GM23338 (cell line): ENCODE data around the gene KIAA1191. TPM values are rescaled to one million over a fixed set of nuclear protein-coding genes. Genes with fewer than 3 reads are reported as not detected.

Source experiments
- ATAC-seq: fragments of 200-7000 bp; cut with Tn5 transposase; 3 replicates; pipeline ENCODE4 v1.9.1; 2020
- DNase-seq: peaks from one replicate; pipeline ENCODE4 v3.0.0-alpha.2; 2015; ENCODE audit warnings: low spot score
- H2AFZ ChIP-seq: fragments of 200-600 bp; sonication (generic); 2 replicates; pipeline ENCODE4 v1.8.0; 2016; ENCODE audit warnings: antibody characterized with exemption, mild to moderate bottlenecking, moderate library complexity
- H3F3A ChIP-seq: fragments of 200-600 bp; sonication (generic); replicated peaks from 2 replicates; pipeline ENCODE4 v1.8.0; 2017; ENCODE audit warnings: antibody characterized with exemption, mixed run types, low read depth
- H3K27ac ChIP-seq: fragments of 200-600 bp; sonication (generic); 2 replicates; pipeline ENCODE4 v1.6.1; 2016; ENCODE audit warnings: low read depth
- H3K27me3 ChIP-seq: fragments of 200-600 bp; sonication (generic); 2 replicates; pipeline ENCODE4 v1.8.0; 2016; ENCODE audit warnings: mild to moderate bottlenecking, mixed run types, moderate library complexity; ENCODE audit not compliant: insufficient read depth
- H3K36me3 ChIP-seq: fragments of 200-600 bp; sonication (generic); 2 replicates; pipeline ENCODE4 v1.8.0; 2016; ENCODE audit warnings: mild to moderate bottlenecking; ENCODE audit not compliant: insufficient read depth
- H3K4me1 ChIP-seq: fragments of 200-600 bp; sonication (generic); 2 replicates; pipeline ENCODE4 v1.8.0; 2016; ENCODE audit warnings: mild to moderate bottlenecking, moderate library complexity; ENCODE audit not compliant: insufficient read depth
- H3K4me2 ChIP-seq: fragments of 200-600 bp; sonication (generic); 2 replicates; pipeline ENCODE4 v1.7.1; 2017; ENCODE audit warnings: mixed run types
- H3K4me3 ChIP-seq: fragments of 200-600 bp; sonication (generic); 2 replicates; pipeline ENCODE4 v1.6.1; 2016; ENCODE audit warnings: mixed run types
- H3K79me2 ChIP-seq: fragments of 200-600 bp; sonication (generic); replicated peaks from 2 replicates; pipeline ENCODE4 v1.8.0; 2017; ENCODE audit warnings: mild to moderate bottlenecking; ENCODE audit not compliant: insufficient read depth
- H3K9me2 ChIP-seq: fragments of 200-600 bp; sonication (generic); 2 replicates; pipeline ENCODE4 v1.8.0; 2017; ENCODE audit not compliant: insufficient read depth
- H4K20me1 ChIP-seq: fragments of 200-600 bp; sonication (generic); replicated peaks from 2 replicates; pipeline ENCODE4 v1.8.0; 2017; ENCODE audit warnings: mild to moderate bottlenecking; ENCODE audit not compliant: insufficient read depth
- H3K27ac Mint-ChIP-seq: 2 replicates; pipeline ENCODE4 v1.8.0; 2020; ENCODE audit warnings: inconsistent platforms, mild to moderate bottlenecking, moderate library complexity, mixed read lengths
- H3K27me3 Mint-ChIP-seq: 3 replicates; pipeline ENCODE4 v1.8.0; 2022; ENCODE audit warnings: low read depth, mild to moderate bottlenecking, moderate library complexity, mixed read lengths, inconsistent platforms; ENCODE audit not compliant: insufficient read depth, poor library complexity
- H3K36me3 Mint-ChIP-seq: 3 replicates; pipeline ENCODE4 v1.8.0; 2021; ENCODE audit warnings: low read depth, mild to moderate bottlenecking, inconsistent platforms, moderate library complexity, mixed read lengths
- H3K4me1 Mint-ChIP-seq: 3 replicates; pipeline ENCODE4 v1.8.0; 2020; ENCODE audit warnings: mild to moderate bottlenecking, inconsistent platforms, mixed read lengths
- H3K4me3 Mint-ChIP-seq: 3 replicates; pipeline ENCODE4 v1.8.0; 2021; ENCODE audit warnings: moderate library complexity, mild to moderate bottlenecking, inconsistent platforms, mixed read lengths
- H3K9me3 Mint-ChIP-seq: 3 replicates; pipeline ENCODE4 v1.8.0; 2020; ENCODE audit warnings: moderate library complexity, mild to moderate bottlenecking, inconsistent platforms, mixed read lengths
- CREB1 ChIP-seq: fragments of 250-450 bp; sonication (Bioruptor Pico); IDR thresholded peaks from 2 replicates; pipeline ENCODE4 v1.5.0; 2020; ENCODE audit warnings: low read depth, mild to moderate bottlenecking, moderate library complexity
- CTCF ChIP-seq, 2 experiments: fragments of 200-600 bp in 1 of 2; sonication (generic) in 1 of 2; conservative IDR thresholded peaks; 2 replicates each; pipeline versions ENCODE4 v1.5.1 to v1.6.1; 2016 to 2017; ENCODE audit warnings: antibody characterized with exemption in 2 of 2, low read depth in 2 of 2, mild to moderate bottlenecking in 2 of 2, moderate library complexity in 1 of 2
- ETS1 ChIP-seq: IDR thresholded peaks from 2 replicates; pipeline ENCODE4 v1.6.1; 2016; ENCODE audit warnings: antibody characterized with exemption
- EZH2 ChIP-seq: fragments of 200-600 bp; sonication (generic); IDR thresholded peaks from one replicate; pipeline ENCODE4 v1.8.0; 2017; ENCODE audit warnings: antibody characterized with exemption, mild to moderate bottlenecking, low read depth; ENCODE audit not compliant: unreplicated experiment
- EZH2phosphoT487 ChIP-seq: fragments of 200-600 bp; sonication (generic); IDR thresholded peaks from one replicate; pipeline ENCODE4 v1.8.1; 2018; ENCODE audit warnings: antibody characterized with exemption; ENCODE audit not compliant: unreplicated experiment
- NANOG ChIP-seq: IDR thresholded peaks from 2 replicates; pipeline ENCODE4 v1.6.1; 2016; ENCODE audit warnings: antibody characterized with exemption, borderline replicate concordance
- REST ChIP-seq: IDR thresholded peaks from one replicate; pipeline ENCODE4 v1.6.1; 2018; ENCODE audit warnings: antibody characterized with exemption; ENCODE audit not compliant: unreplicated experiment
- ZNF114 ChIP-seq: fragments of 250-450 bp; sonication (Bioruptor Pico); IDR thresholded peaks from 2 replicates; pipeline ENCODE4 v1.5.0; 2020; ENCODE audit warnings: mild to moderate bottlenecking, moderate library complexity
- polyA plus RNA-seq: library from polyadenylated mRNA; unstranded; fragments of >200 nt; fragmentation: Nextera tagmentation; extraction: Ambion mirVana; gene quantifications from 2 replicates; pipeline ENCODE4 v1.2.1, GENCODE V29; 2016
- total RNA-seq: library from RNA; depleted of rRNA; stranded (reverse); fragments of >200 nt; shearing (Covaris generic); gene quantifications from 2 replicates; pipeline ENCODE4 v1.2.3, GENCODE V29; 2014

KIAA1191 gene
- total and polyA plus RNA-seq, 2 experiments from 2014 or later, result 52.3 to 87.2 TPM

GRCh38 chr5:176339304-176339703, 22.3 kb downstream of the KIAA1191 start (continued):
- TF ChIP-seq ETS1 (no peak), REST (no peak), NANOG (no peak), EZH2phosphoT487 (no peak), EZH2 (no peak)

GRCh38 chr5:176337913-176338312, 23.7 kb downstream of the KIAA1191 start:
- H3K36me3 Mint-ChIP-seq, result peaks cover 21% of the 10 kb centered on the region
- no peaks in the 10 kb centered on the region for H4K20me1 ChIP-seq
- no peak overlapping the region for H2AFZ ChIP-seq
- no peak overlapping the region for H3K27ac ChIP-seq
- no peaks in the 10 kb centered on the region for H3K9me2 ChIP-seq
- H3K4me3 Mint-ChIP-seq, result no peak overlapping the region
- no peaks in the 10 kb centered on the region for H3K27me3 ChIP-seq
- H3K27me3 Mint-ChIP-seq, result no peaks in the 10 kb centered on the region
- no peak overlapping the region for H3K4me2 ChIP-seq
- no peak for DNase-seq
- H3K9me3 Mint-ChIP-seq, result peaks cover 4% of the 10 kb centered on the region; the same call in 1 of the 3 replicates
- no peaks in the 10 kb centered on the region for H3K4me1 Mint-ChIP-seq
- H3K79me2 ChIP-seq, result no peaks in the 10 kb centered on the region
- no peak overlapping the region for H3K4me3 ChIP-seq
- H3K27ac Mint-ChIP-seq, result no peak overlapping the region
- no peaks in the 10 kb centered on the region for H3K4me1 ChIP-seq
- ATAC-seq, result no peak
- no peaks in the 10 kb centered on the region for H3F3A ChIP-seq
- H3K36me3 ChIP-seq, result no peaks in the 10 kb centered on the region
- TF ChIP-seq CTCF (conservative IDR thresholded peaks at IDR 0.05; ENCODE audit: low read depth in 2 of 2) (no peak), EZH2phosphoT487 (no peak), REST (no peak), ZNF114 (no peak), CREB1 (CRISPR knock-in tag) (no peak), NANOG (no peak), EZH2 (no peak)
